ENCODE results near the gene STAT5B. TPM values are rescaled to one million over a fixed set of nuclear protein-coding genes. Genes with fewer than 3 reads are reported as not detected.

Gene STAT5B
- total RNA-seq, 1 donor from 2014 or later: 48.5 TPM

GRCh38 chr17:42180922-42181850, 95.0 kb downstream of the STAT5B start, which contains the start of gene KCNH4:
KCNH4 (minus strand) TSS chr17:42181142; CDS start chr17:42180945, 197 bp downstream.
- peak; percentile 32 for DNase-seq (ENCODE audit: low read depth, low spot score)

DNA sequence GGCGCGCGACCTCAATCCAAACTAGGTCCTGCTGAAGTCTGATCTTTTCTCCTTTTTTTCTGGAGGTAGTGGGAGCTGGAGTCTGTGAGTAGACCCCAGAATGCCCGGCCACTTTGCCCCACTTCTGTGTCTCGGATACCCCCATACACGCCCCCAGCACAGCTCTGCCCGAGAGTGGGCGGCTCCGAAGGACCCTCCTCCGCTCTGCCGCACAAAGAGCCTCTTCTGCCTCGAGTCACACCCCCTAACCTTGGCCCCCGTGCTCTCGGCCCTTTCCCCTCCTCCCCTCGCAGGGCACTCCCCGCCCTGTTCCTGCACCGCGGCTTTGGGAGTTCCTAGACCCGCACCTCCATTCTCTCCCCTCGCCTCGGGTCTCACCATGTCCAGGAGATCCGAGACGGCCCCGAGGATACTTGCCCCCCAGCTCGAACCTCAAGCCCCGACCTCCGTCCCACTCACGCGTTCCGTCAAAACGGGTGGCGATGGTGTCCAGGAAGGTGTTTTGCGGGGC, 95.7 kb downstream of the STAT5B start:
- DNase-seq (ENCODE audit: low read depth, low spot score): no peak

DNA sequence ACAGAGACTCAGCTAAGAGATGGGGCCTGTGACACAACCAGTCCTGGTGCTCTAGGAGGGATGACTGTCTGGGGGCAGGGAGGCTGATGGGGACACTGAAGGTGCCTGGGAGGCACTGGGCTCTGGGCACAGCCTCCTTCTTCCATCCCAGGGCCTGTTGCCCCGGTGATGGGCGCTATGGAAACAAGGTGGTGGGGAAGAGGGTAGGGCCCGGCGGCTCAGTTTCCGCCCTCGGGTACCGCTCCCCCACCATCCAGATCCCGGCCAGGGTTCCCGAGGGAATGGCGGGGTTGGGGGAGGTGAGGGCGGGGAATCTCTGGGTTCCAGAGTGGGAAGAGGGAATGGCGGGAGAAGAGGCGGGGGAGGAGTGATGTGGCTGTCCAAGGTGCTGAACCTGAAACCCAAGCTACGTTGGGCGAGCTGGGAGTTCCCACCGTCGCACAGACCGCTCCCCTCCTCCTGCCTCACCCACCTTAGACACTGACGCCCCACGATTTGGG, 96.2 kb downstream of the STAT5B start:
- DNase-seq (ENCODE audit: low read depth, low spot score): no peak

- DNase-seq (ENCODE audit: low read depth, low spot score): no peak
These were observed 96.9 kb downstream of the STAT5B start for GRCh38 chr17:42179335-42179734.

- DNase-seq (ENCODE audit: low read depth, low spot score): no peak
These were observed 97.4 kb downstream of the STAT5B start for GRCh38 chr17:42178817-42179216.

DNA sequence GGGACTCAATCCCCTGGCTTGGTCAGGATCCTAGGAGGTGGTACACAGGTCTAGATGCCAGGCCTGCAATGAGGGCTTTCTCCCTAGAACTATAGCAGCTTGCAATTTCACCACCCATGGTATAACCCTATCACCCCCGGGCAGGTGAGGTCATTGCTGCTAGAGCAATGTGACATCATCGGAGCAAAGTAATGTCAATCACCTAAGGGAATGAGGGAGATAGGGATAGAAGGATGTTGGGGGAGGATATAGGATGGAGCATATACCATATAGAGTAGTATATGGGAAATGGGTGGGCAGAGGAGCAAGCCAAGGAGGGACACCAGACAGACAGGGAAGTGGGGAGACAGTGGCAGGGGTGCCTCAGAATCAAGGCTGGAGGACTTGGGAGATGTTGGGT, 98.5 kb downstream of the STAT5B start:
- DNase-seq (ENCODE audit: low read depth, low spot score): no peak

DNA sequence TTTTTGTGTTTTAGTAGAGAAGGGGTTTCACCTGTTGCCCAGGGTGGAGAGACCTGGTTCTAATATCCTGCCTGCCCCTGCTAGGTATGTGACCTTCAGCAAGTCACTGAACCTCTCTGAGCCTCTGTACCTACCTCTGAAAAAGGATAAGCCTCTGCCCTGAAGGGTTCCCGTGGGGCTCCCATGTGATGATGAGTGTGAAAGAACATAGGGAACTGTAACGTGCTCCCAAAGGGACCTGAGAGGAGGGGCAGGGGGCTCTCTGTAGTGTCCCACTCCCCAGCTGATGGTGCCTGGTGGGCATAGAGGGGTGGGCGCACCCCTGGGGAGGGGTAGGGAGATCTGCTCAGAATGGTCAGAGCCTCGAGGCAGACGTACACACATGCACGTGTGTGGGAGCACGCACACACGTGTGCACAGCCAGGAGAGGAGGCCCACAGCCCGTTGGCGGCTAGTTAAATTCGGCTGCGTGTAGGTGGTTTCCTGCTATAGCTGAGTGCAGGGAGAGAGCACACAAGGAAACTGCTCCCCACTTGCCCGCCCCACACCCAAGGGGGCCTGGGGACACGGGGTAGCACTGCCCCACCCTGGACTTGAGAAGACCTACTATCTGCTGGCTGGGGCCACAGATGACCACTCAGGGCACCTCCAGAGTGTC, 101.9 kb downstream of the STAT5B start:
- no peak for DNase-seq (ENCODE audit: low read depth, low spot score)

- DNase-seq (ENCODE audit: low read depth, low spot score): no peak
These were observed 104.4 kb downstream of the STAT5B start for GRCh38 chr17:42171831-42172230.

DNA sequence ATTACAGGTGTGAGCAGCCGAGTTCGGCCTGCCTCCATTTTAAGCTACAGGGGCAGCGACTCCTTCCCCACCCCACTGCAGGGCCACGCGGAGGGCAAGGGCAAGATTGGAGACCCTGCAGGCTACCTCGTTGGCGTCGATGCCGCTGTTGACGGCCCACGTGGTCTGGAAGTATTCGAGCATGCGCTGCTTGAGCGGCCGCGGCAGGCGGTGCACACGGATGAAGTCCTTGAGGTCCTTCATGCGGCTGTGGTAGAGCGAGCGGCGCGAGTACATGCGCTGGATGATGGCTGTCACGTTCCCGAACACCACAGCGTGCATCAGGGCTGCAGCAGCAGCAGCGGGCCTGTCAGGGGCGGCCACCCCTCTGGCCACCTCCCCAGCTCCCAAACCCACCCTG, 106.8 kb downstream of the STAT5B start:
- DNase-seq (ENCODE audit: low read depth, low spot score): no peak

- DNase-seq (ENCODE audit: low read depth, low spot score): no peak
These were observed 108.4 kb downstream of the STAT5B start for GRCh38 chr17:42167807-42168206.

- no peak for DNase-seq (ENCODE audit: low read depth, low spot score)
These were observed 109.9 kb downstream of the STAT5B start for GRCh38 chr17:42166196-42166763.

DNA sequence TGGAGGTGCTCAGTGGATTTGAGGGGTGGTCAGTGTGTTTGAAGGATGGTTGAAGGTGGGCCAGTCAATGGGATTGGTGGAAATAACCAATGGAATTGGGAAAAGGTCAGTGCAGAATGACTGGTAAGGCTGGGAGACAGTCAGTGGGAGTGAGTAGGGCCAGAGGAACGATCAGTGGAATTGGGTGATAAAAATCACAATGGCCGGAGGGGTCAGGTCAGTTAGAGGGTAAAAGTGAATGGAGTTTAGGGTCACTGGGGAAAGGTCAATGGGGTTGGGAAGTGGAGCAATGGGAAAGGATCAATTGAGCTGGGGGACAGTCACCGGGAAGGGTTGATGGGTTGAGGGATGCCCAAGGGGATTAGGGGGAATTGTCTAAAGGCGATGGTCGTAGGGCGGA, 110.4 kb downstream of the STAT5B start:
- DNase-seq (ENCODE audit: low read depth, low spot score): no peak

- DNase-seq (ENCODE audit: low read depth, low spot score): no peak
These were observed 112.3 kb downstream of the STAT5B start for GRCh38 chr17:42163696-42164407.

DNA sequence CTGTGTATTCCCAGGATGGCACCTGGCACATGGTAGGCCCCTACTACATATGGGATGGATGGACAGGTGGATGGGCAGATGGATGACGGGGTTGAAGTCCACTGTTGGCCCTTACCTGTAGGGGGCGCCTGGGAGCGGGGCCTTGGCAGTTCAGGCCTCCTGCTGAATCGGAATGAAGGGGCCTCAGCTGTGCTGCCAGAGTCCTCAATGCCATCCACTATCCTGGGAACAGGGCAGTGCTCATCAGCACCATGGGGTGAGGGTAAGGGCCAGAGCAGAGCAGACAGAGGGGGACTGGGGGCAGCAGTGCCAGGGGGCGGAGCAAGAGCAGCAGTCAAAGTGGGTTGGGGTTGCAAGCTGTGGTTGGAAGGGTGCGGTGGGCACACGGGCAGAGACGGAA, 113.1 kb downstream of the STAT5B start:
- DNase-seq (ENCODE audit: low read depth, low spot score): no peak

DNA sequence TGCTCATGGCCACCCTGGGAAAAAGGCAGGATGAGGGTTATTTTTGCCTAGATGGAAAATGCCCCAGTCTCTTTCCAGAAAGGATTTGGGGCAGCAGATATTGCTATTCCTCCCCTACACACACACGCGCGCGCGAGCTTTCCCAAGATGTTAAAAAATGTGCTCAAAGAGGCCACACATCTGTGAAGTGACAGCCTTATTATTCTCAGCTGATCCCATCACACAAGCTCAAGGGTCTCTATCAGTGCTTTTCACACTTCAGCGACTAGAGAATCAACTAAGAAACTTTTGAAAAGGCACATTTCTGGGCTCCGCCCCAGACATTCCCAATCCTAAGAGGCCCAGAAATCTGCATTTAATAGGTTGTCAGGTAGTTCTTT, 115.7 kb downstream of the STAT5B start:
- DNase-seq (ENCODE audit: low read depth, low spot score): no peak

- no peak for DNase-seq (ENCODE audit: low read depth, low spot score)
These were observed 116.2 kb downstream of the STAT5B start for GRCh38 chr17:42159796-42160530.

GRCh38 chr17:42155614-42156045, 120.6 kb downstream of the STAT5B start:
- DNase-seq (ENCODE audit: low read depth, low spot score): no peak

- peak; percentile 37 for DNase-seq (ENCODE audit: low read depth, low spot score)
These were observed 122.1 kb downstream of the STAT5B start for GRCh38 chr17:42153919-42154742.
